Stimulated activated effector memory CD8-positive, alpha-beta T cell treated with anti-CD3 and anti-CD28 coated beads, Interleukin-12 subunit alpha, Interleukin-12 subunit beta, amount 100 ng/mL, for 72 hours (primary cell): ENCODE results near the gene NACC2.
A peak's percentile ranks its signal among the peaks of the same experiment; 100 is the strongest.

Experiments
- ATAC-seq: fragments of 150-1000 bp; cut with Tn5 transposase; 2 replicates; pipeline ENCODE4 v1.10.0; 2021
- DNase-seq, 2 donors: peaks; one replicate each; pipeline ENCODE4 v3.0.0; 2021 to 2022; ENCODE audit warnings: low spot score in 2 of 2
- H3K27ac Mint-ChIP-seq: one replicate; pipeline ENCODE4 v1.8.0; 2022; ENCODE audit warnings: mild to moderate bottlenecking, mixed read lengths
- H3K36me3 Mint-ChIP-seq: one replicate; pipeline ENCODE4 v1.8.0; 2022; ENCODE audit warnings: mild to moderate bottlenecking, mixed read lengths
- H3K4me1 Mint-ChIP-seq: one replicate; pipeline ENCODE4 v1.8.0; 2022; ENCODE audit warnings: mixed read lengths
- H3K4me3 Mint-ChIP-seq: one replicate; pipeline ENCODE4 v1.8.0; 2022; ENCODE audit warnings: mild to moderate bottlenecking, mixed read lengths
- H3K9me3 Mint-ChIP-seq: one replicate; pipeline ENCODE4 v1.8.0; 2022; ENCODE audit warnings: mixed read lengths

The NACC2 gene

GRCh38 chr9:136008693-136008997, 86.4 kb downstream of the NACC2 start:
- ATAC-seq, result no peak
- no peak for DNase-seq
- H3K9me3 Mint-ChIP-seq, result no peaks in the 10 kb centered on the region
- H3K4me1 Mint-ChIP-seq, result no peaks in the 10 kb centered on the region
- H3K36me3 Mint-ChIP-seq, result peaks cover 5% of the 10 kb centered on the region
- no peak overlapping the region for H3K4me3 Mint-ChIP-seq
- H3K27ac Mint-ChIP-seq, result no peak overlapping the region

- H3K36me3 Mint-ChIP-seq, result peaks cover 5% of the 10 kb centered on the region
- no peaks in the 10 kb centered on the region for H3K9me3 Mint-ChIP-seq
- peak overlapping the region; percentile 58 for H3K27ac Mint-ChIP-seq
- no peak overlapping the region for H3K4me3 Mint-ChIP-seq
- ATAC-seq, result no peak
- H3K4me1 Mint-ChIP-seq, result no peaks in the 10 kb centered on the region
- DNase-seq, result no peak
Measured at GRCh38 chr9:136007934-136008692, 87.0 kb downstream of the NACC2 start.

- no peak for ATAC-seq
- Mint-ChIP-seq H3K27ac (peak overlapping the region; percentile 58), H3K4me1 (no peaks in the 10 kb centered on the region), H3K4me3 (no peak overlapping the region), H3K36me3 (peaks cover 5% of the 10 kb centered on the region), H3K9me3 (no peaks in the 10 kb centered on the region)
- DNase-seq, result no peak
Measured at GRCh38 chr9:136007276-136007933, 87.7 kb downstream of the NACC2 start.

GRCh38 chr9:136006169-136006568, 88.9 kb downstream of the NACC2 start:
- ATAC-seq (no peak), DNase-seq (no peak)
- no peak overlapping the region for H3K27ac Mint-ChIP-seq
- no peaks in the 10 kb centered on the region for H3K9me3 Mint-ChIP-seq
- H3K4me3 Mint-ChIP-seq, result no peak overlapping the region
- no peaks in the 10 kb centered on the region for H3K4me1 Mint-ChIP-seq
- peaks cover 5% of the 10 kb centered on the region for H3K36me3 Mint-ChIP-seq

- no peak overlapping the region for H3K4me3 Mint-ChIP-seq
- no peak for DNase-seq
- H3K4me1 Mint-ChIP-seq, result no peaks in the 10 kb centered on the region
- no peaks in the 10 kb centered on the region for H3K9me3 Mint-ChIP-seq
- peaks cover 5% of the 10 kb centered on the region for H3K36me3 Mint-ChIP-seq
- no peak overlapping the region for H3K27ac Mint-ChIP-seq
- ATAC-seq, result no peak
Measured at GRCh38 chr9:136004712-136005111, 90.4 kb downstream of the NACC2 start.

- H3K4me3 Mint-ChIP-seq, result no peak overlapping the region
- no peaks in the 10 kb centered on the region for H3K9me3 Mint-ChIP-seq
- H3K27ac Mint-ChIP-seq, result no peak overlapping the region
- ATAC-seq, result no peak
- H3K36me3 Mint-ChIP-seq, result peaks cover 5% of the 10 kb centered on the region
- no peaks in the 10 kb centered on the region for H3K4me1 Mint-ChIP-seq
- no peak for DNase-seq
Measured at GRCh38 chr9:136004219-136004618, 90.9 kb downstream of the NACC2 start.

- ATAC-seq, result no peak
- H3K27ac Mint-ChIP-seq, result no peak overlapping the region
- no peaks in the 10 kb centered on the region for H3K9me3 Mint-ChIP-seq
- no peak overlapping the region for H3K4me3 Mint-ChIP-seq
- no peak for DNase-seq
- H3K4me1 Mint-ChIP-seq, result no peaks in the 10 kb centered on the region
- peaks cover 5% of the 10 kb centered on the region for H3K36me3 Mint-ChIP-seq
Measured at GRCh38 chr9:136003411-136004218, 91.5 kb downstream of the NACC2 start.

GRCh38 chr9:136002881-136003280, 92.2 kb downstream of the NACC2 start:
- ATAC-seq, result no peak
- H3K9me3 Mint-ChIP-seq, result no peaks in the 10 kb centered on the region
- no peaks in the 10 kb centered on the region for H3K4me1 Mint-ChIP-seq
- peaks cover 5% of the 10 kb centered on the region for H3K36me3 Mint-ChIP-seq
- DNase-seq, result no peak
- no peak overlapping the region for H3K27ac Mint-ChIP-seq
- H3K4me3 Mint-ChIP-seq, result no peak overlapping the region

- Mint-ChIP-seq H3K27ac (no peak overlapping the region), H3K9me3 (no peaks in the 10 kb centered on the region), H3K4me3 (no peak overlapping the region), H3K36me3 (peaks cover under 1% of the 10 kb centered on the region), H3K4me1 (no peaks in the 10 kb centered on the region)
- DNase-seq (no peak), ATAC-seq (no peak)
Measured at GRCh38 chr9:136002215-136002614, 92.9 kb downstream of the NACC2 start.

GRCh38 chr9:136001231-136001630, 93.9 kb downstream of the NACC2 start:
- no peaks in the 10 kb centered on the region for H3K9me3 Mint-ChIP-seq
- H3K27ac Mint-ChIP-seq, result peak overlapping the region; percentile 37
- no peak overlapping the region for H3K4me3 Mint-ChIP-seq
- H3K36me3 Mint-ChIP-seq, result no peaks in the 10 kb centered on the region
- H3K4me1 Mint-ChIP-seq, result no peaks in the 10 kb centered on the region
- DNase-seq (no peak), ATAC-seq (no peak)

GRCh38 chr9:135998410-135999071, 96.5 kb downstream of the NACC2 start:
- DNase-seq (no peak), ATAC-seq (no peak)
- H3K9me3 Mint-ChIP-seq, result no peaks in the 10 kb centered on the region
- no peak overlapping the region for H3K4me3 Mint-ChIP-seq
- peaks cover 6% of the 10 kb centered on the region for H3K4me1 Mint-ChIP-seq
- no peak overlapping the region for H3K27ac Mint-ChIP-seq
- no peaks in the 10 kb centered on the region for H3K36me3 Mint-ChIP-seq

GRCh38 chr9:135998016-135998380, 97.1 kb downstream of the NACC2 start:
- Mint-ChIP-seq H3K36me3 (no peaks in the 10 kb centered on the region), H3K27ac (no peak overlapping the region), H3K4me1 (peaks cover 6% of the 10 kb centered on the region), H3K9me3 (no peaks in the 10 kb centered on the region), H3K4me3 (no peak overlapping the region)
- DNase-seq, result no peak
- ATAC-seq, result no peak

- no peaks in the 10 kb centered on the region for H3K9me3 Mint-ChIP-seq
- H3K4me3 Mint-ChIP-seq, result no peak overlapping the region
- no peak for ATAC-seq
Measured at GRCh38 chr9:135997090-135998015, 97.7 kb downstream of the NACC2 start.

GRCh38 chr9:135995816-135996215, 99.3 kb downstream of the NACC2 start:
- Mint-ChIP-seq H3K27ac (no peak overlapping the region), H3K4me1 (peaks cover 16% of the 10 kb centered on the region), H3K9me3 (no peaks in the 10 kb centered on the region), H3K36me3 (no peaks in the 10 kb centered on the region), H3K4me3 (no peak overlapping the region)
- no peak for ATAC-seq
- DNase-seq, result no peak

More at GRCh38 chr9:135997090-135998015, 97.7 kb downstream of the NACC2 start:
- Mint-ChIP-seq H3K4me1 (peaks cover 10% of the 10 kb centered on the region), H3K36me3 (no peaks in the 10 kb centered on the region), H3K27ac (no peak overlapping the region)
- no peak for DNase-seq
